SH-SY5Y (cell line): ENCODE results near the gene TBC1D22A.

Experiments used
- GATA2 ChIP-seq: IDR thresholded peaks from 2 replicates; pipeline ENCODE4 v1.6.1; 2011; ENCODE audit warnings: mild to moderate bottlenecking, low read depth, low read length
- GATA3 ChIP-seq: IDR thresholded peaks from 2 replicates; pipeline ENCODE4 v1.6.1; 2011; ENCODE audit warnings: low read depth, mild to moderate bottlenecking, low read length, moderate library complexity

GRCh38 chr22:47146941-47147340 is 384.5 kb downstream of the TBC1D22A start:
- TF ChIP-seq GATA2 (no peak), GATA3 (no peak)
